SU-DHL-6 (cell line): ENCODE data around the gene PTGES2.

Experiments
- H2AFZ ChIP-seq: fragments of 200-600 bp; sonication (generic); 2 replicates; pipeline ENCODE4 v1.6.1; 2014; ENCODE audit warnings: low read depth, mild to moderate bottlenecking, moderate library complexity, mixed read lengths, antibody characterized with exemption, low read length; ENCODE audit not compliant: severe bottlenecking
- H3F3A ChIP-seq: fragments of 200-600 bp; shearing (Covaris generic); 2 replicates; pipeline ENCODE4 v1.6.0; 2016; ENCODE audit warnings: antibody characterized with exemption, mild to moderate bottlenecking; ENCODE audit not compliant: insufficient read depth
- H3K27ac ChIP-seq: fragments of 200-600 bp; sonication (generic); 2 replicates; pipeline ENCODE4 v1.5.1; 2016; ENCODE audit warnings: low read depth, mild to moderate bottlenecking, low read length, moderate library complexity, mixed read lengths
- H3K27me3 ChIP-seq: fragments of 200-600 bp; sonication (generic), shearing (Covaris generic); 2 replicates; pipeline ENCODE4 v1.6.0; 2014; ENCODE audit warnings: mild to moderate bottlenecking, low read length
- H3K36me3 ChIP-seq: fragments of 200-600 bp; sonication (generic); 2 replicates; pipeline ENCODE4 v1.6.1; 2014; ENCODE audit warnings: mild to moderate bottlenecking, low read length, mixed read lengths
- H3K4me2 ChIP-seq: fragments of 300-600, 200-600 bp; shearing (Covaris generic), sonication (generic); 2 replicates; pipeline ENCODE4 v1.6.0; 2014; ENCODE audit warnings: low read length, low read depth, mild to moderate bottlenecking; ENCODE audit not compliant: poor library complexity, severe bottlenecking
- H3K4me3 ChIP-seq: fragments of 200-600 bp; sonication (generic); 2 replicates; pipeline ENCODE4 v1.5.1; 2014; ENCODE audit warnings: antibody characterized with exemption, low read length, mild to moderate bottlenecking, mixed read lengths; ENCODE audit not compliant: insufficient read depth, poor library complexity, severe bottlenecking
- H3K79me2 ChIP-seq: fragments of 200-600 bp; sonication (generic); 2 replicates; pipeline ENCODE4 v1.6.1; 2014; ENCODE audit warnings: mild to moderate bottlenecking, low read length, moderate library complexity; ENCODE audit not compliant: insufficient read depth
- H3K9ac ChIP-seq: fragments of 200-600 bp; sonication (generic); 2 replicates; pipeline ENCODE4 v1.7.0; 2014; ENCODE audit warnings: mild to moderate bottlenecking, low read length
- H3K9me2 ChIP-seq: fragments of 200-600 bp; sonication (generic); replicated peaks from 2 replicates; pipeline ENCODE4 v1.6.1; 2014; ENCODE audit warnings: low read length; ENCODE audit not compliant: insufficient read depth
- H3K9me3 ChIP-seq: fragments of 200-600 bp; sonication (generic); 2 replicates; pipeline ENCODE4 v1.6.1; 2014; ENCODE audit warnings: low read length, mixed read lengths; ENCODE audit not compliant: insufficient read depth
- H4K20me1 ChIP-seq: fragments of 200-600 bp; sonication (generic); 2 replicates; pipeline ENCODE4 v1.6.1; 2014; ENCODE audit warnings: low read depth, mild to moderate bottlenecking, antibody characterized with exemption, low read length, moderate library complexity, mixed read lengths
- EZH2phosphoT487 ChIP-seq: fragments of 200-600 bp; sonication (generic), shearing (Covaris generic); conservative IDR thresholded peaks from 2 replicates; pipeline ENCODE4 v1.6.1; 2018; ENCODE audit warnings: mild to moderate bottlenecking, antibody characterized with exemption, low read length, moderate library complexity, mixed read lengths
- TF ChIP-seq, protein P1 (sequence below): fragments of 200-600 bp; sonication (generic); IDR thresholded peaks from one replicate; pipeline ENCODE4 v1.5.1; 2017; ENCODE audit warnings: antibody characterized with exemption, mild to moderate bottlenecking, low read length, moderate library complexity; ENCODE audit not compliant: insufficient read depth, poor library complexity, severe bottlenecking

PTGES2 gene

DNA sequence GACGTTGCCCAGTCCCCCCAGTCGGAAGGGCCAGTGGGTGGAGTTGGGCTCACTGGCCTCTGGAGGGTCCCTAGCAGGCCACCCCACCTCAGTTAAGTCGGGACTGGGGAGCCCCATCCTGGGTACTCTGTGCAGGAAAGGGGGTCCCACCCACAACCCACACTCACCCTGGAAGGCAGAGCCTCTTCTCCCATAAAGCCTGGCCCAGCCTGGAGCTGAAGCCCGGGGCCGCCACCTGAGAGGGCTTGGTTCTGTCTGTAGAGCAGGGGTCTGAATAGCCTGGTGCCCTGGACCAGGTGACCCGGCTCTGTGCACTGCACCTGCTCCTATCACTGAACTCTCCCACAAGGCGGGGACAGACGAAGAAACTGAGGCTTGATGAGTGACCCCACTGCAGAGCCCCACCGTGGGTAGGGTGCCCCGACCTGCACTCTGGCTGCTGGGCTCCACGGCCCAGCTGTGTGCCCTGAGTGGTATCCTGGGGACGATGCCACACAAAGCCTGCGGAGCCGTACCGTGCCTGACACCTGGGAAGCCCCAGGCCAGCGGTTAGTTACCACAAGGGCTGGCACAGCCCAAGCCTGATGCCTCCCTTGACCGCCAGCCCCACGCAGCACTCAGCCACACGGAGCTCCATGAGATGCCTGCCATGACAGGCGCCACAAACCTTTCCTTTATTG, 7.3 kb downstream of the PTGES2 start:
- Histone ChIP-seq H4K20me1 (no peaks in the 10 kb centered on the region), H3K9me2 (no peaks in the 10 kb centered on the region), H3K27me3 (no peaks in the 10 kb centered on the region), H3K9ac (no peak overlapping the region), H3K4me3 (no peak overlapping the region), H3K4me2 (no peak overlapping the region), H3K27ac (no peak overlapping the region), H2AFZ (no peak overlapping the region), H3K9me3 (no peaks in the 10 kb centered on the region), H3F3A (no peaks in the 10 kb centered on the region), H3K36me3 (no peaks in the 10 kb centered on the region), H3K79me2 (no peaks in the 10 kb centered on the region)
- TF ChIP-seq, protein P1, sequence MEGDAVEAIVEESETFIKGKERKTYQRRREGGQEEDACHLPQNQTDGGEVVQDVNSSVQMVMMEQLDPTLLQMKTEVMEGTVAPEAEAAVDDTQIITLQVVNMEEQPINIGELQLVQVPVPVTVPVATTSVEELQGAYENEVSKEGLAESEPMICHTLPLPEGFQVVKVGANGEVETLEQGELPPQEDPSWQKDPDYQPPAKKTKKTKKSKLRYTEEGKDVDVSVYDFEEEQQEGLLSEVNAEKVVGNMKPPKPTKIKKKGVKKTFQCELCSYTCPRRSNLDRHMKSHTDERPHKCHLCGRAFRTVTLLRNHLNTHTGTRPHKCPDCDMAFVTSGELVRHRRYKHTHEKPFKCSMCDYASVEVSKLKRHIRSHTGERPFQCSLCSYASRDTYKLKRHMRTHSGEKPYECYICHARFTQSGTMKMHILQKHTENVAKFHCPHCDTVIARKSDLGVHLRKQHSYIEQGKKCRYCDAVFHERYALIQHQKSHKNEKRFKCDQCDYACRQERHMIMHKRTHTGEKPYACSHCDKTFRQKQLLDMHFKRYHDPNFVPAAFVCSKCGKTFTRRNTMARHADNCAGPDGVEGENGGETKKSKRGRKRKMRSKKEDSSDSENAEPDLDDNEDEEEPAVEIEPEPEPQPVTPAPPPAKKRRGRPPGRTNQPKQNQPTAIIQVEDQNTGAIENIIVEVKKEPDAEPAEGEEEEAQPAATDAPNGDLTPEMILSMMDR, result no peak
- no peak for TF ChIP-seq EZH2phosphoT487

DNA sequence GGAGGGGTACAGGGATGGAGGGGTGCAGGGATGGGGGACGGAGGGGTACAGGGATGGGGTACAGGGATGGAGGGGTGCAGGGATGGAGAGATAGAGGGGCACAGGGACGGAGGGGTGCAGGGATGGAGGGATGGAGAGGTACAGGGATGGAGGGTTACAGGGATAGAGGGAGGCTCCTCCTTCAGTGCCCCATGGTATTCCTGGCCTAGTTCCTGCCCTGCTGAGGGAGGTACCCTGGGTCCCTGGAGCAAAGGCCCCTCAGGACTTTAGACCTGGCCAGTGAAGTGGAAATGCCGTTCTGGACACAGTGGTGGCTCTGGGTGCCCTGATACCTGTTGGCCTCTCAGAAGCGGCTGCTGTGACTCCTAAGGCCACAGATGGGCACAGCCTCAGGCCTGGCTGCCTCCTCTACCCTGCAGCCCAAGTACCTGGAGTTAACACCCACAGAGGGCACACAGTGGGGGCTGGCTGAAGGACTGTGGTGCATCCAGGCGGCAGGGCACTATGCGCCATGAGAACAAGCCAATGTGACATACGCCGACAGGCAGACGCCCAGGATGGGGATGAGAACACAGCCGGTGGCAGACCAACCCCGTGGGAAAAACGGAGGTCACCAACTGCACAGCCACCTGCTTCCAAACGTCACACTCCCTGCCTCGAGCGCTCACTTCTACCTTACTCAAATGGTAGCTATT, 8.4 kb downstream of the PTGES2 start:
- Histone ChIP-seq H3K4me3 (no peak overlapping the region), H2AFZ (no peak overlapping the region), H3K79me2 (no peaks in the 10 kb centered on the region), H3K9me3 (no peaks in the 10 kb centered on the region), H3K9ac (no peak overlapping the region), H3K9me2 (no peaks in the 10 kb centered on the region), H3K27me3 (no peaks in the 10 kb centered on the region), H3K27ac (no peak overlapping the region), H3K4me2 (no peak overlapping the region), H4K20me1 (no peaks in the 10 kb centered on the region), H3F3A (no peaks in the 10 kb centered on the region), H3K36me3 (no peaks in the 10 kb centered on the region)
- TF ChIP-seq EZH2phosphoT487, result no peak
- TF ChIP-seq, protein P1, result no peak

DNA sequence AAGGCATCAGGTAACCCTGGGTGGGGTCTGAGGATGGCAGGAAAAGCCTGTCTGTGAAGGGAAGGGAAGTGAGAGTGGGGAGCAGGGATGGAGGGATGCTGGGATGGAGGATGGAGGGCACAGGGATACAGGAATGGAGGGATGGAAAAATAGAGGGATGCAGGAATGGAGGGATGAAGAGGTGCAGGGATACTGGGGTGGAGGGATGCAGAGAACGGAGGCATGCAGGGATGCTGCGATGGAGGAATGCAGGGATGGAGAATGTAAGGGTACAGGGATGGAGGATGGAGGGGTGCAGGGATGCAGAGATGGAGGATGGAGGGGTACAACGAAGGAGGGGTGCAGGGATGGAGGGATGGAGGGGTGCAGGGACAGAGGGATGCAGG, 9.1 kb downstream of the PTGES2 start:
- TF ChIP-seq, protein P1, result no peak
- no peak for TF ChIP-seq EZH2phosphoT487
- H3K4me3 ChIP-seq, result no peak overlapping the region
- H3K9ac ChIP-seq, result no peak overlapping the region
- no peaks in the 10 kb centered on the region for H3F3A ChIP-seq
- H3K4me2 ChIP-seq, result no peak overlapping the region
- H3K27me3 ChIP-seq, result no peaks in the 10 kb centered on the region
- no peak overlapping the region for H2AFZ ChIP-seq
- H3K79me2 ChIP-seq, result no peaks in the 10 kb centered on the region
- no peaks in the 10 kb centered on the region for H3K9me2 ChIP-seq
- no peaks in the 10 kb centered on the region for H3K9me3 ChIP-seq
- no peaks in the 10 kb centered on the region for H3K36me3 ChIP-seq
- no peak overlapping the region for H3K27ac ChIP-seq
- no peaks in the 10 kb centered on the region for H4K20me1 ChIP-seq
